NCI-H510A treated with DMSO at 0.1 percent for 48 hours (cell line): ENCODE measurements around the gene CAMTA1.

Experiments used
- DNase-seq: peaks from one replicate; lab custom pipeline; 2025; lab: John Stamatoyannopoulos, UW

The CAMTA1 gene

DNA sequence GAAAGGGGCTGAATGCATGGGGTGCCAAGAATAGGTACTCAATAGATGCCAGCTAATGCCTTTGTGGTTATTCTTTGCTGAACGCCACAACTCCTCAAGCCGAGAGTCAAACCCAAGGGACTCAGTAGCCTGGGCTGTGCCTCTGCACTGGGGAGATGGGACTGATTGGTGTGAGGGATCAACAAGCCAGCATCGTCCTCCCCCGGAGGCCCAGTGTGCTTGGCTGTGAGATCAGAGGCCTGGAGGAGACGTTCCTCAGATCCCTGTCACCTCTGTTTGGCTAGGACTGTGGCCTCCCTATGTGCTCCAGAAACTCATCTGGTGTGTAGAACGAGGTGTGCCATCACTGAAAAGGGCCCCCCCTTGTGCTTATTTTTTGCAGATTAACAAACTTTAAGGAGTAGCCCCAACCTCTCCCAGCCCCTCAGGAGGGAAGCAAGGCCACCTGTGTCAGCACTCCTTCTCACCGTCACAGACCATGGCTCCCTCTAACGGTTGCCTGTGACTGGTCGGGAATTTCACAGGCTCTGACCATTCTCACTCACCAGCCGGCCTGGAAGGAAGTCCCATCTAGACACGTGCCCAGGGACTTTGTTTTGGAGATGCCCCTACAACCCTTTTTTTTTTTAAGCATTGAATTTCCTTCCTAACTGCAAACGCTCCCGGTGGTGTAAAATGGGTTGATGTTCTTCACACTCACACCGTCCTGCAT lies 791.8 kb downstream of the CAMTA1 start:
- DNase-seq = no peak

DNA sequence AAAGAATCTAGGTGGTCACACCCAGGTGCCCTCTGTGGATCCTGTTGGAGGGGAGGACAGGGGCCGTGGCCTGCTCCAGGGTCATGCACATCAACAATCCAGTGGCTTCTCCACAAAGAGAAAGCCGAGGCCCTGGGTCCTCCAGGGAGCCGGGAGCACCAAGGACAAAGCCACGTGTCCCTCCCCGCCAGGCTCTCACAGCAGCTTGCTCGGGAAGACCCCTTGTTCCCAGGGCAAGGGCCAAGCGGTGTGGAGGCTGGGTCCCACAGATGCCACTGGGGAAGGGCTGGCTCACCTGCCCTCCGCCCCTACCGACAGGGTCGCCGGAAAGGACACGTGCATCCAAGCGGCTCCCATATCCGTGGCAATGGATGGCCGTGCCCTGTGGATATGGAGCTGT lies 793.0 kb downstream of the CAMTA1 start:
- no peak for DNase-seq

- DNase-seq = no peak
Observed at GRCh38 chr1:7579016-7579415, 793.8 kb downstream of the CAMTA1 start.

DNA sequence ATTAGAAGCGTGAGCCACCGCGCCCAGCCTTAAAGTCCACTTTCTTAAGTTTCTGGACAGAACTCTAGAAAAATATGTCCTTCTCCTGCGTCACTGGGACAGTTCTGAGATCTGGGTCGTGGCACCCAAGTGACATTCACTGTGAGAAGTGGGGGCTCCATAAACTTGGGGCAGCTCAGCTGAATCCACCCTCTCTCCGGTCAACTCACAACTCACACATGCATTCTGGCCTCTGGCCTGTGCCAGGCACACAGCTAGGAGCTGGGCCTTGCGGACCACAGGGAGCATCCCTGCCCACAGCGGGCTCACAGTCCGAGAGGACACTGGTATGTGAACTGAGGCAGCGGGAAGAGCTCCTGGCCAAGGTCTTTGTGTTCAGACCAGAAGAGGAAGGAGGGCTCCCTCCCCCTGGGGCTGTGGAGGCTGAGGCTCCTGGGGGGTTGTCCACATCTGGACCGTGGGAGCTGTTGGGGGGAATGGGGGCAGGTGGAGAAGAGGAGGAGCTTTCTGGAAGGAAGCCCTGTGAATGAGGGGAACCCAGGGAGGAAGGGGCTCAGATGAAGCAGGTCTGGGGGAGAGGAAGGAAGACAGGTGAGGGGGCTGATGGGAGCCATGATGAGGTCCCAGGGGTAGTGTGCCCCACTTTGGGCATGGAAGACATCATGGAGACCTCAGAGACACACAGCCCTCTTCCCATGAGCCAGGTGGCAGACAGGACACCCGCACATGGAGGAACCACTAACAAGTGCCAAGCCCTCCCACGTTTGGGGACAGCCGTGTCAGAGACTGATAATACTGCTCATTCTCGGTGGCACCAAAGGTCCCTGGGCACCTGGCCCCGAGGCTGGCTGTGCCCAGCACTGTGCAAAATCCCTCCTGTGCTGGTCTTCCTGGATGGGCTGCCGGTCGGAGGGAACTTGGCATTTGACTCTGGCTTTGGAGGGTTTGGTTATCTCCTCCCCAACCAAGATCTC lies 794.9 kb downstream of the CAMTA1 start:
- DNase-seq = no peak

- no peak for DNase-seq
Observed at GRCh38 chr1:7580923-7581753, 795.9 kb downstream of the CAMTA1 start.

DNA sequence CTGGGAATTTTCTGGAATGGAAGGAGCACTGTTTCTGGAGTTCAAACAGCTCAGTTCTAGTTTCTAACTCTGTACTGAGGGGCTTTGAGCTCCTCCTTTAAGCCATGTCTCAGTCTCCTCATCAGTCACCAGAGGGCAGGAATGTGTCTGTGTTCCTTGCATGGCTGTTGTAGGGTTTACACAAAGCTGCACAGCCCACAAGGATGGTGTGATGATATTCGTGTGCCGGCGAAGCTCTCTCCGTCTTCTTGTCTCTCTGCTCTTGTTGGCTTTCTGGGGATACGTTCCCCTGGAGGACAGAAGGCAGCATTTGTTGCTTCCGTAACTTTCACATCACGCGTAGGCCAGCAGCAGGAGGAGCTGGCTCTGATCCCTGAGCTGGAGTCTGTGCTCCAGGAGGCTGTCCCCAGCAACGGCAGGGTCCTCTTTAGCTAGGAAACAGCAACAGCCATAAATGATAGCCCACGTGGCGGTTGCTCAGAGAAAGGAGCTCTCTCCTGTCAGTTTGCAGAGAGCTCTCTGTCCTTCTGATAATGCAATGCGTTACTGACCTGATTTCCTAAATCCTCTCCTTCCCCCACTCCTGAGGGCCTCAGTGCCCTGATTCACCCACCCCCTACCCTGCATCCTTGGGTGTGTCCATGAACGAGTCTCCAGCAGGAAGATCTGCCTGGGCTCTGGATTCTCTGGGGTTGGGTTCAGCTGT lies 796.7 kb downstream of the CAMTA1 start:
- DNase-seq = no peak

DNA sequence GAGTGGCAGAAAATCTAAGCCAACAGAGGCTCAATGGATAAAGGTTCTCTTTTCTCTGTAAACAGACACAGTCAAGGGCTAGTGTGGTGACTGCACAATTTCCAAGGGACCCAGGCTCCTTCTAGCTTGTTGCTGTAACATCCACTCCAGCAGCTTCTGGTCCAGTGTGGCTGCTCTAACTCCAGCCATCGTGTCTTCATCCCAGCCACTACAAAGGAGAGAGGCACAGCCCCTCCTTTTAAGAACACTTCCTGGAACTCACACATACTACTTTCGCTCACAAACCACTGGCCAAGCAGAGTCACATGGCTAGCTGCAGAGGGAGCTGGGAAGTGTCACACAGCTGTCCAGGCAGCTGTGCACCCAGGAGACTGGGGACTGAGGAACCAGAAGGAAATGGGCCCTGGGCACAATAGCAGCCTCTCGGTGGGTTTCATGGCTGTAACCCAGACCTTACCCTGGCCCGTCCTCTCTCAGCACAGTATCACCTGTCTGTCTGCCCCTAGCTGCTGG lies 797.3 kb downstream of the CAMTA1 start:
- DNase-seq = no peak

DNA sequence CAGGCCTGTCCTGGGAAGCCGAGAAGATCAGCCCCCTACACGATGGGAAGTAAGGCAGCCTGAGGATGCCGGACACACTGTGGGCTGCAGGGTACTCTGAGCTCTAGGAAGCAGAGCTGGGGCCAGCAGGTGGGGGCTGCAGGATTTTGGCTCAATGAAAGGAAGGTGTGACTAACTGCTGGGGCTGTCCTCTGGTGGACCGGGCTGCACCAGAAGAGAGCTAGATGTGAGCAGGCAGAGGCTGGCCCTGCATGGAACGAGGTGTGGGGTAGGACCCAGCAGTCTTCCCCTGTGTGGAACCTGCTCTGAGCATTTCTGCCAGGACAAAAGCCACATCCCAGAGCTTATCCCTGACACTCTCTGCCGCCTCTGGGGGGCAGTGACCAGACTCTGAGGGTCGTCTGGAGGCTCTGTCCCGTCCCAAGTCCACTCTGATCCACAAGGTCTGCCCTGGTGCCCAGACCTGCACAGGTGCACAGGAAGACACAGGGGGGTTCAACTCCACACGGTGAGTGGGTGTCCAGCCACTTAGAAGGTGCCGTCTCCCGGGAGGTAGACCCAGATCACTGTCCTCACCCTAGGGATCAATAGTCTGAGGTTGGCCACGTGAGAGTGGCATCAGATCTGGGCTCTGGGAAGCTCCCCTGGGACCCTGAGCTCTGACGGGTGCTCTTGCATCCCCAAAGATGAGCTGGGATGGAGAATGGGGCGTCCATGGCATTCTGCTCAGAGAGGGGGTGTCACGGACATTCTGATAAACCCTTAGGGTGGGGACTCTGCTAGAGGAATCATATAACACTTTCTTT lies 798.2 kb downstream of the CAMTA1 start:
- no peak for DNase-seq

DNA sequence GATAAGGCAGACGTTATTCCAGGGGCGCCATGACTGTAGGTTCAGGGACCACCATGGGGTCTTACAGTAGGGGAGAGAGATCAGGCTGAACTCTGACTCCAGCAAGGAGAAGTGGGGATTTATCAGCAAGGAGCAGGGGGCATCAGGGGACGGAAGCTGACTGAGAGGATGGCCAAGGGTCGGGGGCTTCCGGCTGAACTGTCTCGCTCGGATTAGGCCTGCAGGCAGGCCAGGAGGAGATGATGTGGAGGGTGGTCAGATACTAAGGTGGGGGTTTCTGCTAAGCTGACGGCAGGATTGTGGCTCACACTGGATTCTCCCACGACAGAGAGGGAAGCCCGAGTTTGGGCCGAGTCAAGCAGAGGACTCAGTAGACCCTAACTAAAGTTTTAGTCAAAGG lies 798.9 kb downstream of the CAMTA1 start:
- no peak for DNase-seq

DNA sequence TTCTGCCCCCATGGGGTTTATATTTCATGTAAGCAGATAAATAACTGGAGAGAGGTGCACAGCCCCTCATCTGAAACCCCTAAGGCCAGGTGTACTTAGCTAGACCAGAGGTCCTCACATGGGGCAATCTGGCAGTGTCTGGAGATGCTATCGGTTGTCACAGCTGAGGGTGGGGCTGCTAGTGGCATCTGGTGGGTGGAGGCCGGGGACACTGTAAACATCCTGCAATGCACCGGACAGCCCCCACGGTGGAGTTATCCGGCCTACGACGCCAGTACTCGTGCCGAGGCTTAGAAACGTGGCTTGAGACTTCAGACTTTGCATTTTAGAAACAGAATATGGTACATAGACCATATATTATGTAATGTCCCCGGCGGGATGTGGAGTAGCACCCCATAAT lies 799.4 kb downstream of the CAMTA1 start:
- DNase-seq = no peak

GRCh38 chr1:7585216-7585907 lies 800.1 kb downstream of the CAMTA1 start:
- DNase-seq = no peak

GRCh38 chr1:7586031-7586941 lies 801.0 kb downstream of the CAMTA1 start:
- DNase-seq = no peak

- DNase-seq = peak; percentile 53
Observed at GRCh38 chr1:7587108-7587772, 802.0 kb downstream of the CAMTA1 start.

- DNase-seq = peak; percentile 62
Observed at GRCh38 chr1:7587773-7588456, 802.7 kb downstream of the CAMTA1 start.

DNA sequence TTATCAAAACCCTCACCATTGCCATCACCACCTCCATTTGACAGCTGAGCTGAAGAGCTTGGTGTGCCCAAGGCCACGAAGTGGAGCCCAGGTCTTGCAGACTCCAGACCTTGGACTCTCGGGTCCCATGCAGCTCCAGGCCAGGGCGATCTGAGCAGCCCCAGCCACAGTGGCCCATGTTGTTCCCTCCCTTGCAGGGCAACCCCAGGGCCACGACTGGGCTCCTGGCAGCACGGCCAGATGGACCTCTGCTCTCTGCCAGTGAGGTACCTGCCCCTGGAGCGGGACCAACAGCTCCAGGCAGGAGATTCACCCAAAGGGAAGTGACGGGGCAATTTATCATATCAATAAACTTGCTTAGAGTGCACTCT lies 803.2 kb downstream of the CAMTA1 start:
- no peak for DNase-seq

GRCh38 chr1:7589080-7589735 lies 804.0 kb downstream of the CAMTA1 start:
- no peak for DNase-seq

DNA sequence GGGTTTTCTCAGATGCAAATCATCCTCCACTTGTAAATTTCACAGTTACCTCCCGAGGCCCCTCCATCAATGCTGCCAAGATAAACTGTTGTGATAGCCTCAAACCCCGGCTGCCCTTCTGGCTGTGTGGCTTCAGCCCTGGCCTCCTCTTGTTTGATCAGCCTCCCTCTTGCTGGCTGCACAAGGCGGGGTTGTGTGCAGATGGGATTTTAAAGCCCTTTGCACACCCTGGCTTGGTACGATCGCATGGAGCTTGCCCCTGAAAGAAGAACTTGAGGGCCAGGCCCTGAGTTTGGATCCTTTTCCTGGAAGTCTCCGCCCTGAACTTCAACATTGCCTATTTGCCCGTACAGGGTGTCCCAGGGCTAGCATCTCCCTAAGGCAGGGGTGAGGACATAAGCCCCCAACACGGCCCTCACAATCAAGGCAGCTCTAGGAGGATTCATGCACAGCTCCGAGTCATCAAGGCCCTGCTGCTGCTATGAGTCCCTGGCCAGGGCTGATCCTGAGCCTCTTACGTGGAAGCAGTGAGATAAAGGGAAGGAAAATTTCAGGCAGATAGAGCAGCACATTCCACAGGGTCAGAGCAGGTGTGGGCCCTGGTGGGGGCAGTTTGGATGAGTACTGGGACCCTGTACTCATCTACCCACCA lies 804.6 kb downstream of the CAMTA1 start:
- DNase-seq = no peak
